Vagina (tissue), 2 donors: ENCODE measurements around the gene KBTBD4.

Experiments
- CTCF ChIP-seq, 3 experiments: fragments of 450-650 bp in 2 of 3; fragments of 200-600 bp in 1 of 3; sonication (generic) in 1 of 3; IDR thresholded peaks; one replicate each; pipeline ENCODE4 v1.5.1; 2017 to 2019; ENCODE audit warnings: antibody characterized with exemption in 3 of 3, mild to moderate bottlenecking in 2 of 3, moderate library complexity in 2 of 3
- POLR2A ChIP-seq, 2 donors: fragments of 450-650 bp; IDR thresholded peaks; one replicate each; pipeline ENCODE4 v1.6.1; 2017; ENCODE audit warnings: antibody characterized with exemption in 2 of 2, mild to moderate bottlenecking in 2 of 2, moderate library complexity in 2 of 2
- POLR2AphosphoS5 ChIP-seq, 2 donors: sonication (generic); formaldehyde crosslinking; IDR thresholded peaks; one replicate each; pipeline ENCODE4 v1.9.0; 2017; ENCODE audit warnings: antibody characterized with exemption in 2 of 2, mild to moderate bottlenecking in 2 of 2, low read depth in 1 of 2; ENCODE audit not compliant: insufficient read depth in 1 of 2

DNA sequence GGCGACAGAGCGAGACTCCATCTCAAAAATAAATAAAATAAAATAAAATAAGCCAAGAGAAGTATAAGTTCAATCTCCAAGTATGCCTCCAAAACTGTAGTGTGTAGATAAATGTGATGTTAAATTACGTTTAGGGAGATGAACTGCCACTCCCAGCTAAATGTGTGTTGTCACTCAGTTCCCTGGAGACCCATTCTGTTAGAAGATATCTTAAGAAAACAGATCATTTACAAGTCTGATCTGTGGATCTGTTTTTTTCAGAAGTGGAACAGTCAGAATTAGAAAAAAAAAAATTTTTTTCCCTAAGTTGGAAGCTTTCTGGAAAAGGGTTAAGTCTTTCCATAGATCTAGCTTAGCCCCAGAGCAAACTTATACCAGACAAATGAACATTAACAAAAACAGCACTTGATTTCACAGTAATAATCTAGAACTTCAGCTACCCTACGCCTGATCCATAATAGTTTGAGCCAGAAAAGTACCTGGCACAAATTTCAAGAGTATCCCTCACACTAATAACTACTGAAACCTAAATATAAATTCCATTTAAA, 44.0 kb downstream of the KBTBD4 start:
- TF ChIP-seq POLR2AphosphoS5 (IDR thresholded peaks at IDR 0.05; ENCODE audit: insufficient read depth in 1 of 2, low read depth in 1 of 2) (no peak), CTCF (IDR thresholded peaks at IDR 0.05) (no peak), POLR2A (IDR thresholded peaks at IDR 0.05) (no peak)
